NCI-H2171 (cell line): ENCODE data around the gene GDF10.

Source experiments
- DNase-seq: peaks from one replicate; lab custom pipeline; 2025; lab: John Stamatoyannopoulos, UW

Gene GDF10

DNA sequence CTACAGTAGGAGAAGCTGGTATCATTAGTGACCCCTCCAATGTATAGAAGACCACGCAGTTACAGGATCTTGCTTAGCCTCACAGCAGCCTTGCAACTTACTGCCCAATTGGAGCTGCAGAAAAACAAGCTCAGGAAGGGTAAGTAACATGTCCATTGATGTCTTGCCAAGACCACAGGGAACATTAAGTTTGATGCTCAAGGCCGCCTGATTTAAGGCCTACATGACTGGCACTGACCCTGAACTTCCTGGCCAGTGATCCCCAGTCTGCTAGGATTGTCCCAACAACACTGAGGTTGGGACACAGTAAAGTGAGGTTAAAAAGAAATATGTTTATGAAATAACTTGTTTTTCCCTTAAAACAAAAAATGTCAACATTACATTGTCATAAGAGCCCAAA lies 15.4 kb downstream of the GDF10 start:
- DNase-seq, result no peak

GRCh38 chr10:47316131-47316530 lies 16.1 kb downstream of the GDF10 start:
- no peak for DNase-seq

- DNase-seq, result no peak
These were observed 17.3 kb downstream of the GDF10 start for GRCh38 chr10:47317251-47317650.

- DNase-seq, result no peak
These were observed 18.7 kb downstream of the GDF10 start for GRCh38 chr10:47318706-47319105.

- DNase-seq, result no peak
These were observed 19.8 kb downstream of the GDF10 start for GRCh38 chr10:47319784-47320183.

DNA sequence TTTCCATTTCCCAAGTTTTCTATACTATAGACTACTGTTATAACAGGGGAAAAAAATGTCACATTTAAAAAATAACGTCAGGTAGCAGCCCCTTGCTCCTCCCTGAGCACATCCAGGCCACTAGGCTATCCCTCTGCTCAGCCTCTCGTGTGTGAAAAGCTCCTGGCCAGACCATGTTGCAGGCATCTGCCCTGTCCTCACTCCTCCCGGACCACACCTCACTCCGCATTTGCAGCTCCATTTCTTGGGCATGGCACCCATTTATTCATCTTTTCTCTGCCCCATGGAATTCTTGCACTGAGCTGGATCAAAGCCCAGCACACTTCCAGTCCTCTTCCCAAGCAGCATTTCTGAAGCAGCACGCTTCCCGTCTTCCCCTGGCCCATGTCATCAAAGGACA lies 20.8 kb downstream of the GDF10 start:
- DNase-seq, result no peak

- no peak for DNase-seq
These were observed 21.7 kb downstream of the GDF10 start for GRCh38 chr10:47321521-47322195.

DNA sequence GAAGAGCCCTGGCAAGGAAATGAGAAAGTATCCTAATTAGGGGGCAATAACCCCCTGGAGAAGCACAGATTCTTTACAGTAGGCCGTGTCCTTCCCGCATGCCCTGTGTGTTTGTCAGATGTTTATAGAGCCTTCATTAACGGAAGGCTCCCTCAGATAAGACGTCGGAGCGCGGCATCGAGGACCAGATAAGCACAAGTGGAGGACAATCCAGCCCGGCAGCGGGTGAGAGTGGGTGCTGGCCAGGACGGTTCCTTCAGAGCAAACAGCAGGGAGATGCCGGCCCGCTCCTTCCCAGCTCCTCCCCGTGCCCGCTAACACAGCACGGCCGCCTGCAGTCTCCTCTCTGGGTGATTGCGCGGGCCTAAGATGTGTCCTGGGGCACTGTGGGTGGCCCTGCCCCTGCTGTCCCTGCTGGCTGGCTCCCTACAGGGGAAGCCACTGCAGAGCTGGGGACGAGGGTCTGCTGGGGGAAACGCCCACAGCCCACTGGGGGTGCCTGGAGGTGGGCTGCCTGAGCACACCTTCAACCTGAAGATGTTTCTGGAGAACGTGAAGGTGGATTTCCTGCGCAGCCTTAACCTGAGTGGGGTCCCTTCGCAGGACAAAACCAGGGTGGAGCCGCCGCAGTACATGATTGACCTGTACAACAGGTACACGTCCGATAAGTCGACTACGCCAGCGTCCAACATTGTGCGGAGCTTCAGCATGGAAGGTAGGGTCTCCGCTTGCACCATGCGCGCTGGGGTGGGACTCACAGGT lies 22.5 kb downstream of the GDF10 start, which contains the start of gene GDF2:
GDF2 (plus strand) TSS at position 155 of the 762 bp plus-strand sequence; CDS start at position 370, 215 bp downstream.
- DNase-seq, result no peak

GRCh38 chr10:47323087-47323486 lies 23.1 kb downstream of the GDF10 start:
- no peak for DNase-seq

DNA sequence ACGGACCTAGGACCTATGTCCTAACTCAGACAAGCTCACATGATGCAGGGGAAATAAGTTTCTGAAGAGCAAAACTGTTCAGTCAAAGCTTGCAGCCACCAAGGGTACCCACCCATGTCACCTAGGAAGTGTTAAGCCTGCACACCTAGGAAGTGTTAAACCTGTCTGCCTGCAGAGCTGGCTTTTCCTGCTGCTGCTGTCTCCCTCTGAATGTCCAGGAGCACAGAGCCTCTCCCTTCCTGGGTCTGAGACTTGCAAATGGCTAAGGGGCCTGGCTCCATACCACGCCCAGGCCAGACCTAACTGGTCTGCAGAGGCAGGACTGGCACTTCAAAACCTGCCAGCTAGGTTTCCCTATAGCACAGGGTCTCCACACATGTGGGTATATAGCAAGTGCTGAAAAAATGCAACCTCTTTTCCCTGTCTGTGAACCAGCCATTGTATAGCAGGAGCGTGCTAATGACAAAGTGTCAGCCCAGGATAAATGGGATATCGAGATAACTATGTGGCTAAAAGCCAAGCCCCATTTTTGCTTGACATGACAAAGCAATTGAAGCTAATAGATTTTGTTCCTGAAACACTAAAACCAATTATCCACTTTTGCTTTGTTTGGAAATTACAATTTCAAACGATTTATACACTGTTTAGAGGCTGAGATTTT lies 23.8 kb downstream of the GDF10 start:
- no peak for DNase-seq

GRCh38 chr10:47325303-47326291 lies 25.6 kb downstream of the GDF10 start:
- DNase-seq, result no peak

- no peak for DNase-seq
These were observed 26.4 kb downstream of the GDF10 start for GRCh38 chr10:47326306-47326926.

GRCh38 chr10:47326927-47327330 lies 26.9 kb downstream of the GDF10 start:
- DNase-seq, result no peak

DNA sequence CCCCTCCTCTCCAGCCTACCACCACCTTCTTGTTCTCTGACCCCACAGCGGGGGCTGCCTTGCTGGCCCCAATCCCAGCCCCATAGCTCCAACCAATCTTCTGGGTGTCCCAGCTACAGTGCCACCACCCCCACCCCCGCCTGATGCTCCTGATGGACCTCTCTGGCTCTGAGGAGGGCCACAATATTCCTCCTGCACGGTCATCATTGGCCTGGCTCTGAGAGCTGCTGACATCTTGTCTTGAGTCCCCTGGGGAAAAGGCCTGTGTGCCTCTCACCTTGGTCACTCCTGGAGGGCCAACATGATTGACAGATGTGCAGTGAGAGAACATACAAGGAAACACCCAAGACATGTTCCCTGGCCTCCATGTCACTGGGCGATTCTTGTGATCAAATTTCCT lies 29.9 kb downstream of the GDF10 start:
- no peak for DNase-seq

DNA sequence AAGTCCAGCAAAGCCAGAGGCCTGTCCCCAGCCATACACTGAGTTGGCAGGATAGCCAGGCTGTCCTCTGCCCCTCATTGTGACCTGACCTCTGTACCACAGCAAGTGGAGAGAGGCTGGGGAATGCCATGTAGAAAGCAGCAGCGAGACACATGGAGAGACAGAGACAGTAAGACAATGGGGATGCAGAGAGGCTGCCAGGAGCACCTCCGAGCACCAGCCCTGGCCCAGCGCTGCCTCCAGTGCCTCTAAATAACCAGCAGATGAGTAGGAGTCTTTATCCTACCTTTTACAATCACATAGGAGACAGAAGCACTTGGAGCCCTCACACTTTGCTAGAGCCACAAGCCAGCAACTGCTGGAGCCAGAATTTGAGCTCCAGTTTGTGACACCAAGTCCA lies 30.4 kb downstream of the GDF10 start:
- no peak for DNase-seq

- DNase-seq, result no peak
These were observed 30.8 kb downstream of the GDF10 start for GRCh38 chr10:47330804-47331203.

- DNase-seq, result no peak
These were observed 31.5 kb downstream of the GDF10 start for GRCh38 chr10:47331491-47331890.

DNA sequence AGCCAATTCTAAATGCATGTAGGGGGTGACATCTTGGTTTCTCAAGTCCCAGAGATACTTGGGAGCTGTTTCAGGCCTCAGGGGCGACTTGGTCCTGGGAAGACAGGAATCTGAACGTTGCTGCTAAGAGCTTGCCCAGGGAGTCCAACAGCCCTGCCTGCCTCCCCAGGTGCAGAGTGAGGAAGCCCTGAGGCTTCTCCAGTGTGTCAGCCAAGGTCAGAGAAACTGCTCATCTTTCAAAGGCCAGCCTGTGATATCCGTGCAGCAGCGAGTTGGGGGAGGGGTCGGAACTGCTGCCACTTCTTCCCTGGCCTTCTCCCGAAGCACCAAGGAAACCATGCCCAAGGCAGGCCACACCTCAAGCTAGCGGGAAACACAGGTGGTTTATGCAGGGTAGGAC lies 32.0 kb downstream of the GDF10 start:
- no peak for DNase-seq

- no peak for DNase-seq
These were observed 32.4 kb downstream of the GDF10 start for GRCh38 chr10:47332371-47332770.

GRCh38 chr10:47332946-47333345 lies 32.9 kb downstream of the GDF10 start:
- DNase-seq, result no peak

- DNase-seq, result no peak
These were observed 33.5 kb downstream of the GDF10 start for GRCh38 chr10:47333532-47333931.
